Mesendoderm (in vitro differentiated cells): ENCODE measurements around the gene SMIM11.
"Not testable (repeated sequence)": the region's sequence is repeated elsewhere in the genome, so short reads cannot be mapped to it uniquely, and the experiment has no call there.

Experiments
- DNase-seq: peaks from one replicate; pipeline ENCODE4 v3.0.0; 2013
- H2AK5ac ChIP-seq: 2 replicates; pipeline ENCODE4 v1.6.1; 2013; ENCODE audit warnings: low read length, inconsistent platforms
- H2BK120ac ChIP-seq: 2 replicates; pipeline ENCODE4 v1.6.1; 2013; ENCODE audit warnings: low read depth, mild to moderate bottlenecking, low read length, moderate library complexity, mixed read lengths
- H2BK15ac ChIP-seq: replicated peaks from 2 replicates; pipeline ENCODE4 v1.6.1; 2013; ENCODE audit warnings: low read depth, mild to moderate bottlenecking, moderate library complexity
- H2BK5ac ChIP-seq: 2 replicates; pipeline ENCODE4 v1.6.1; 2013; ENCODE audit warnings: low read length, inconsistent platforms
- H3K18ac ChIP-seq: 2 replicates; pipeline ENCODE4 v1.6.1; 2013; ENCODE audit warnings: mild to moderate bottlenecking, low read length, mixed read lengths
- H3K23ac ChIP-seq: one replicate; pipeline ENCODE4 v1.6.1; 2013; ENCODE audit warnings: low read length
- H3K27ac ChIP-seq: 2 replicates; pipeline ENCODE4 v1.5.1; 2013; ENCODE audit warnings: low read depth, mild to moderate bottlenecking, inconsistent platforms, low read length, moderate library complexity
- H3K27me3 ChIP-seq: 2 replicates; pipeline ENCODE4 v1.6.1; 2013; ENCODE audit warnings: low read length, control low read depth, mild to moderate bottlenecking, inconsistent platforms; ENCODE audit not compliant: insufficient read depth, poor library complexity
- H3K36me3 ChIP-seq: 2 replicates; pipeline ENCODE4 v1.6.1; 2013; ENCODE audit warnings: low read length, inconsistent platforms; ENCODE audit not compliant: control insufficient read depth, insufficient read depth
- H3K4ac ChIP-seq: one replicate; pipeline ENCODE4 v1.6.1; 2013; ENCODE audit warnings: low read depth, mild to moderate bottlenecking, low read length, moderate library complexity
- H3K4me1 ChIP-seq: 2 replicates; pipeline ENCODE4 v1.6.1; 2013; ENCODE audit warnings: low read depth, low read length, inconsistent platforms; ENCODE audit not compliant: control insufficient read depth
- H3K4me2 ChIP-seq: 2 replicates; pipeline ENCODE4 v1.6.1; 2013; ENCODE audit warnings: low read length
- H3K4me3 ChIP-seq: 2 replicates; pipeline ENCODE4 v1.5.1; 2013; ENCODE audit warnings: mild to moderate bottlenecking, low read length
- H3K56ac ChIP-seq: one replicate; pipeline ENCODE4 v1.6.1; 2013; ENCODE audit warnings: low read length
- H3K79me1 ChIP-seq: 2 replicates; pipeline ENCODE4 v1.6.1; 2013; ENCODE audit warnings: low read length, inconsistent platforms
- H3K79me2 ChIP-seq: 2 replicates; pipeline ENCODE4 v1.6.1; 2013; ENCODE audit warnings: mild to moderate bottlenecking, low read length; ENCODE audit not compliant: control insufficient read depth, insufficient read depth
- H3K9ac ChIP-seq: 2 replicates; pipeline ENCODE4 v1.6.1; 2013; ENCODE audit warnings: low read length, inconsistent platforms
- H4K5ac ChIP-seq: one replicate; pipeline ENCODE4 v1.6.1; 2013; ENCODE audit warnings: low read length
- H4K8ac ChIP-seq: one replicate; pipeline ENCODE4 v1.6.1; 2013; ENCODE audit warnings: low read depth, mild to moderate bottlenecking, control low read depth, low read length, moderate library complexity
- WGBS: extraction: QIAGEN DNeasy Blood & Tissue Kit; methylation state at CpG from one replicate; pipeline ENCODE4 v1.1.7; 2013; ENCODE audit warnings: low lambda C conversion rate, missing lambda C conversion rate; ENCODE audit not compliant: insufficient coverage; ENCODE audit errors: extremely low coverage; 5-methylcytosine and 5-hydroxymethylcytosine counted together

SMIM11 gene

GRCh38 chr21:34375619-34375972 is 289 bp downstream of the SMIM11 start:
- not testable (repeated sequence) for H3K4me1 ChIP-seq, H2BK15ac ChIP-seq, H3K4me2 ChIP-seq, H2AK5ac ChIP-seq, H3K4ac ChIP-seq, H4K5ac ChIP-seq, DNase-seq, H3K56ac ChIP-seq, H3K9ac ChIP-seq, H2BK5ac ChIP-seq, H3K18ac ChIP-seq, H3K27me3 ChIP-seq, H2BK120ac ChIP-seq, H3K79me1 ChIP-seq, H4K8ac ChIP-seq, H3K4me3 ChIP-seq, H3K79me2 ChIP-seq, H3K27ac ChIP-seq, H3K36me3 ChIP-seq, H3K23ac ChIP-seq
- WGBS: no CpG with 5 or more reads among the region's 33 CpGs

- not testable (repeated sequence) for DNase-seq, H3K79me2 ChIP-seq, H3K27ac ChIP-seq, H2BK5ac ChIP-seq, H2BK15ac ChIP-seq, H2BK120ac ChIP-seq, H3K27me3 ChIP-seq, H2AK5ac ChIP-seq, H3K4me3 ChIP-seq, H3K79me1 ChIP-seq, H3K56ac ChIP-seq, H3K4ac ChIP-seq, H3K18ac ChIP-seq, H4K5ac ChIP-seq, H3K4me1 ChIP-seq, H3K9ac ChIP-seq, H4K8ac ChIP-seq, H3K23ac ChIP-seq, H3K4me2 ChIP-seq, H3K36me3 ChIP-seq
- no CpG with 5 or more reads among the region's 2 CpGs for WGBS
These were observed 7.8 kb downstream of the SMIM11 start for GRCh38 chr21:34383138-34383537.

GRCh38 chr21:34383724-34384415 is 8.6 kb downstream of the SMIM11 start:
- not testable (repeated sequence) for DNase-seq, H3K4me3 ChIP-seq, H3K27me3 ChIP-seq, H3K23ac ChIP-seq, H3K4me1 ChIP-seq, H3K9ac ChIP-seq, H3K79me2 ChIP-seq, H2BK120ac ChIP-seq, H2BK15ac ChIP-seq, H3K18ac ChIP-seq, H3K4me2 ChIP-seq, H3K79me1 ChIP-seq, H2BK5ac ChIP-seq, H2AK5ac ChIP-seq, H3K4ac ChIP-seq, H3K36me3 ChIP-seq, H3K56ac ChIP-seq, H3K27ac ChIP-seq, H4K8ac ChIP-seq, H4K5ac ChIP-seq
- WGBS: no CpG with 5 or more reads among the region's 14 CpGs

- H4K5ac ChIP-seq, H3K4me2 ChIP-seq, H2BK120ac ChIP-seq, H3K4me1 ChIP-seq, H3K4me3 ChIP-seq, H2AK5ac ChIP-seq, H3K4ac ChIP-seq, H4K8ac ChIP-seq, H3K79me2 ChIP-seq, H3K27me3 ChIP-seq, H2BK5ac ChIP-seq, H2BK15ac ChIP-seq, H3K27ac ChIP-seq, H3K18ac ChIP-seq, H3K79me1 ChIP-seq, H3K36me3 ChIP-seq, H3K56ac ChIP-seq, DNase-seq, H3K9ac ChIP-seq, H3K23ac ChIP-seq: not testable (repeated sequence)
- WGBS: no CpG with 5 or more reads among the region's 5 CpGs
These were observed 25.2 kb downstream of the SMIM11 start for GRCh38 chr21:34400522-34400921.

GRCh38 chr21:34404742-34405141 is 29.4 kb downstream of the SMIM11 start:
- H3K56ac ChIP-seq, H3K27me3 ChIP-seq, H3K18ac ChIP-seq, H2BK5ac ChIP-seq, H2BK120ac ChIP-seq, H3K4me1 ChIP-seq, H3K4me2 ChIP-seq, H3K23ac ChIP-seq, H3K36me3 ChIP-seq, H3K4me3 ChIP-seq, H2BK15ac ChIP-seq, H4K8ac ChIP-seq, H3K27ac ChIP-seq, H2AK5ac ChIP-seq, H3K9ac ChIP-seq, H3K79me2 ChIP-seq, H4K5ac ChIP-seq, H3K4ac ChIP-seq, DNase-seq, H3K79me1 ChIP-seq: not testable (repeated sequence)
- no CpG with 5 or more reads among the region's 5 CpGs for WGBS

GRCh38 chr21:34405686-34406085 is 30.4 kb downstream of the SMIM11 start:
- H2BK15ac ChIP-seq, H3K4ac ChIP-seq, H2BK5ac ChIP-seq, H2AK5ac ChIP-seq, H3K23ac ChIP-seq, H3K36me3 ChIP-seq, H3K79me1 ChIP-seq, H3K4me1 ChIP-seq, H3K18ac ChIP-seq, DNase-seq, H3K56ac ChIP-seq, H3K27ac ChIP-seq, H3K79me2 ChIP-seq, H3K4me2 ChIP-seq, H4K5ac ChIP-seq, H3K4me3 ChIP-seq, H3K27me3 ChIP-seq, H2BK120ac ChIP-seq, H3K9ac ChIP-seq, H4K8ac ChIP-seq: not testable (repeated sequence)
- WGBS: no CpG with 5 or more reads among the region's 2 CpGs
